SK-N-MC (cell line): ENCODE data around the gene ACER1.

Experiments used
- DNase-seq: peaks from one replicate; pipeline ENCODE4 v3.0.0-alpha.2; 2011; ENCODE audit warnings: low read depth, low spot score
- H3K27ac ChIP-seq: fragments of 200-600 bp; sonication (generic); 2 replicates; pipeline ENCODE4 v1.5.1; 2016; ENCODE audit warnings: mixed run types
- H3K36me3 ChIP-seq: fragments of 200-600 bp; sonication (generic); 2 replicates; pipeline ENCODE4 v1.6.1; 2017; ENCODE audit warnings: antibody characterized with exemption, low read length, mixed read lengths; ENCODE audit not compliant: insufficient read depth
- H3K4me3 ChIP-seq: fragments of 200-600 bp; sonication (generic); 2 replicates; pipeline ENCODE4 v1.5.1; 2016
- H3K9ac ChIP-seq: fragments of 200-600 bp; sonication (generic); 2 replicates; pipeline ENCODE4 v1.8.0; 2017; ENCODE audit warnings: mixed run types, mixed read lengths; ENCODE audit not compliant: insufficient read length
- H3K9me3 ChIP-seq: fragments of 200-600 bp; sonication (generic); 2 replicates; pipeline ENCODE4 v1.6.1; 2017; ENCODE audit warnings: low read depth, mild to moderate bottlenecking, antibody characterized with exemption, low read length, moderate library complexity, mixed read lengths
- EZH2 ChIP-seq: fragments of 200-600 bp; sonication (generic); IDR thresholded peaks from one replicate; pipeline ENCODE4 v1.6.1; 2017; ENCODE audit warnings: antibody characterized with exemption
- FOXP2 ChIP-seq: optimal IDR thresholded peaks from 2 replicates; pipeline ENCODE3; 2011; ENCODE audit warnings: mild to moderate bottlenecking, moderate library complexity; ENCODE audit not compliant: insufficient read depth; ENCODE audit errors: extremely low read length, control extremely low read depth
- POLR2AphosphoS5 ChIP-seq: IDR thresholded peaks from 2 replicates; pipeline ENCODE4 v1.6.1; 2012; ENCODE audit warnings: mild to moderate bottlenecking, low read depth, low read length, borderline replicate concordance

The ACER1 gene

GRCh38 chr19:6263306-6263705 is 70.1 kb downstream of the ACER1 start:
- DNase-seq: no peak
- Histone ChIP-seq H3K27ac (no peak overlapping the region), H3K9ac (no peak overlapping the region), H3K4me3 (no peak overlapping the region), H3K9me3 (no peaks in the 10 kb centered on the region), H3K36me3 (peaks cover 66% of the 10 kb centered on the region)
- TF ChIP-seq POLR2AphosphoS5: no peak
- no peak for TF ChIP-seq FOXP2

DNA sequence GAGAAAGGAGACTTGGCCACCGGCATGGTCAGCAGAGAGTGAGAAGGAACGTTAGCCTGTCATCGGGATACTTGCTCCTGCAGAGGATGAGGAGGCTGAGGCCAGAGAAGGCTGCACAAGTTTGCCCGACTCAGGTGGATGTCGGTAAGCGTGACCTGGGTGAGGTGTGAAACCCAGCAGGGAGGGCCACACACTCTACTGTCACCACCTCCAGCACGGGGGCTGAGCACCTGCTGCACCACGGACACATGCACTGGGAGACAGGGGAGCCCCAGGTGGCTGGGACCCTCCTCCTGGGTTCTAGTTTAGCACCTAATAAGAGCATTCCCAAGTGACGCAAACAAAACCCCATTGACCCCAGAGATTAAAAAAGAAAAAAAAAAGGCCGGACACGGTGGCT is 70.9 kb downstream of the ACER1 start:
- TF ChIP-seq POLR2AphosphoS5: no peak
- Histone ChIP-seq H3K9ac (no peak overlapping the region), H3K27ac (no peak overlapping the region), H3K9me3 (no peaks in the 10 kb centered on the region), H3K36me3 (peaks cover 68% of the 10 kb centered on the region), H3K4me3 (no peak overlapping the region)
- no peak for DNase-seq

GRCh38 chr19:6261883-6262282 is 71.5 kb downstream of the ACER1 start:
- Histone ChIP-seq H3K4me3 (no peak overlapping the region), H3K9ac (no peak overlapping the region), H3K36me3 (peaks cover 70% of the 10 kb centered on the region), H3K27ac (no peak overlapping the region), H3K9me3 (no peaks in the 10 kb centered on the region)
- TF ChIP-seq EZH2 (no peak), POLR2AphosphoS5 (no peak), FOXP2 (no peak)
- DNase-seq: no peak

GRCh38 chr19:6260912-6261650 is 72.3 kb downstream of the ACER1 start:
- peaks cover 69% of the 10 kb centered on the region for H3K36me3 ChIP-seq
- H3K9me3 ChIP-seq: no peaks in the 10 kb centered on the region
- no peak for DNase-seq
- no peak overlapping the region for H3K27ac ChIP-seq
- TF ChIP-seq FOXP2 (no peak), POLR2AphosphoS5 (no peak), EZH2 (no peak)
- H3K9ac ChIP-seq: no peak overlapping the region
- H3K4me3 ChIP-seq: no peak overlapping the region

- Histone ChIP-seq H3K36me3 (peaks cover 69% of the 10 kb centered on the region), H3K9ac (no peak overlapping the region), H3K9me3 (no peaks in the 10 kb centered on the region), H3K27ac (no peak overlapping the region), H3K4me3 (no peak overlapping the region)
- DNase-seq: no peak
- TF ChIP-seq POLR2AphosphoS5: no peak
- TF ChIP-seq EZH2: no peak
- no peak for TF ChIP-seq FOXP2
These were observed 73.0 kb downstream of the ACER1 start for GRCh38 chr19:6260376-6260775.

GRCh38 chr19:6259312-6259861 is 74.0 kb downstream of the ACER1 start:
- Histone ChIP-seq H3K9me3 (no peaks in the 10 kb centered on the region), H3K36me3 (peaks cover 73% of the 10 kb centered on the region), H3K4me3 (no peak overlapping the region), H3K9ac (no peak overlapping the region), H3K27ac (no peak overlapping the region)
- TF ChIP-seq FOXP2 (no peak), POLR2AphosphoS5 (no peak), EZH2 (no peak)
- DNase-seq: no peak

DNA sequence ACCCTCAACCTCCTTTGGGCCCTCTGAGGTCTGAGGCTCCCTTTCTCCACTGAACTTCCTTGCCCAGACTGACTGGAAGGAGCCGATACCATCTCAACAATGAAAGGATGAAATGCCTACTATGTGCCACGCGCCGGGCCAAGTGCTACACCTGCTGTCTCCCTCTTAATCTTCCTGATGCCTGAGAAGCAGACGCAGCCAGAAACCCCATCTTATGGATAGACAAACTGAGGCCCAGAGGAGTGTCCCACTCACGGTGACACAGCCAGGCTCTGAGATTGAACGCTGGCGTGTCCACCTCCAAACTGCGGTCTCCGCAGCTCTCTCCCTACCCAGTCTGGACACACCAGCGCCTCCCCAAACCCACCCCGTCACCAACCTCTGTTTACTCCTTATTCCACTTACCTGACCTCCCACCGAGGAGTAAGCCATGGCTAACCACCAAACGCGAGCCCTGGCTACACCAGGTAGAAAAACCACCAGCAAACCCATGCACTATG is 74.5 kb downstream of the ACER1 start:
- H3K27ac ChIP-seq: no peak overlapping the region
- H3K36me3 ChIP-seq: peaks cover 75% of the 10 kb centered on the region
- H3K4me3 ChIP-seq: no peak overlapping the region
- DNase-seq: no peak
- no peaks in the 10 kb centered on the region for H3K9me3 ChIP-seq
- TF ChIP-seq POLR2AphosphoS5 (no peak), FOXP2 (no peak), EZH2 (no peak)
- H3K9ac ChIP-seq: no peak overlapping the region
